NK-92 treated with Interleukin-12 subunit alpha and Interleukin-12 subunit beta, amount 100 ng/mL, for 24 hours (cell line): Measurements from ENCODE around the gene C6orf89.

Experiments
- DNase-seq: peaks from one replicate; lab custom pipeline; 2025; lab: John Stamatoyannopoulos, UW

Gene C6orf89

DNA sequence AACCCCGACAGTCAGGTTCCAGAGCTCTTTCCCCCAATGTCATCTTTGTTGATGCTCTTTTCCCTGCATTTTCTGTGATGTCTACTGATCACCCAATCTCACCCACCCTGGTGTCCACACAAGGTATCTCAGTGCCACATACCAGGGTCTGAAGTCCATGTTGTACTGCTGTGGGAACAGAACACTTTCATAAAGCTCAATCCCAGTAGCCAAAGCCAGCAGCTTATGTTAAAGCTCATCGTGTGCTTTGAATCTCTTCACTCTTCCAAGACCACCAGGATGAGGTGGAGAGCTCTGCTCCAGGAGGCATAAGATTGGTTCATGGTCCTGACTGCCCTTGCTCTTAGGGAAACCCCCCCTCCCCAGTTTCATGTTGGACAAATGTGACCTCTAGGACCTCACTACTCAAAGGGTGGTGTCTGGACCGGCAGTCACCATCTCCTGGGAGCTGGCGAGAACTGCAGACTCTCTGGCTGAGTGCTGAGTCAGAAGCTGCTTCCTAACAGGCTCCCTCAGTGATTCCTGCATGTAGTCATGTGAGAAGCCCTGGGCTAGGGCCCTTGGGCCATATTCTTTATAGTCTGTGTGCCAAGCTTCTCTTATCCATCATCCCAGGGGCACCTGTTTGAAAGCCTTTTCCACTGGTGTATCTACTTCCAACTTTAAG is 33.1 kb upstream of the C6orf89 start:
- DNase-seq: no peak

DNA sequence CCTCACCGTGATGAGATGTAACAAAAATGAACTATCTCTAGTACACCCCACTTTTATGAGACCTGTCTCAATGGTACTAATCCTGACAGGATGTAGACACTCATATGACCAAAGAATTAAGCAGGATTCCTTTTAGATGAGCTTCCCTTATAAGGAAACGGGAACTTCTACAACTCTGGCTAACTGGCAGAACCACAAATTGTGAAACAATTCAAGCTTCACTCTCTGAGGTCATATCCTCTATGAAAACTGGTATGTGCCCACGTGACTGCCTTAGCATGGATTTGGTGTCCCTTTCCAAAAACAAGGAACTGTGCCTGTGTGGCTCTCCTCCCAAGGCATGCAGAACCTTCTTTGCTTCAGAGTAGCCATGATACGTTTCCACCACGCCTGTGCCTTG is 32.4 kb upstream of the C6orf89 start:
- DNase-seq: no peak

GRCh38 chr6:36855750-36856149 is 30.0 kb upstream of the C6orf89 start:
- DNase-seq: no peak

- DNase-seq: no peak
These were observed 29.5 kb upstream of the C6orf89 start for GRCh38 chr6:36856277-36856676.

GRCh38 chr6:36857325-36857724 is 28.4 kb upstream of the C6orf89 start:
- DNase-seq: no peak

- no peak for DNase-seq
These were observed 27.3 kb upstream of the C6orf89 start for GRCh38 chr6:36858407-36858981.

GRCh38 chr6:36860126-36860525 is 25.6 kb upstream of the C6orf89 start:
- DNase-seq: no peak

GRCh38 chr6:36862164-36862847 is 23.4 kb upstream of the C6orf89 start:
- DNase-seq: no peak

DNA sequence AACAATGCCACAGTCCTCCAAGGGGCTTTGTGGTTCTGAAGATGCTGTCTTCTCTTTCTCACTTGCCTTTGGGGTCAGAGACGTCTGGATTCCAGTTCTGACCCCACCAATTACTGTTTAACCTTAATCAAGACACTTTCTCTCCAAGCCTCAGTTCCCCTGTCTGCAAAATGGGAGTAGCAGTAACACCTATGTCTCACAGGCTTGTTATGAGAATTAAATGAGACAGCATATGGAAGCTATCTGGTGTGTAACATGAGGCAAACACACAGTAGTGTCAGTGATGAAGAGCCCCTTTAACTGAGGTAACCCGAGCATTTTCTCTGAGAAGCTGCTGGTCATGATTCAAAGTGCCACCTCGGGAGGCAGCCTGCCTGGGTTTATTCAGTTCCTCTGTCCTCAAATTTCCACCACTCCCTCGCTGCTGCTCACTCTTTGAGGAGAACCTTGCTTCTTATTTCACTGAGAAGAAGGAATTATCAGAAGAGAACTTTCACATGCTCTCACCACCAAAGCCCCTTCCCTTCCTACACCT is 22.8 kb upstream of the C6orf89 start:
- DNase-seq: no peak

DNA sequence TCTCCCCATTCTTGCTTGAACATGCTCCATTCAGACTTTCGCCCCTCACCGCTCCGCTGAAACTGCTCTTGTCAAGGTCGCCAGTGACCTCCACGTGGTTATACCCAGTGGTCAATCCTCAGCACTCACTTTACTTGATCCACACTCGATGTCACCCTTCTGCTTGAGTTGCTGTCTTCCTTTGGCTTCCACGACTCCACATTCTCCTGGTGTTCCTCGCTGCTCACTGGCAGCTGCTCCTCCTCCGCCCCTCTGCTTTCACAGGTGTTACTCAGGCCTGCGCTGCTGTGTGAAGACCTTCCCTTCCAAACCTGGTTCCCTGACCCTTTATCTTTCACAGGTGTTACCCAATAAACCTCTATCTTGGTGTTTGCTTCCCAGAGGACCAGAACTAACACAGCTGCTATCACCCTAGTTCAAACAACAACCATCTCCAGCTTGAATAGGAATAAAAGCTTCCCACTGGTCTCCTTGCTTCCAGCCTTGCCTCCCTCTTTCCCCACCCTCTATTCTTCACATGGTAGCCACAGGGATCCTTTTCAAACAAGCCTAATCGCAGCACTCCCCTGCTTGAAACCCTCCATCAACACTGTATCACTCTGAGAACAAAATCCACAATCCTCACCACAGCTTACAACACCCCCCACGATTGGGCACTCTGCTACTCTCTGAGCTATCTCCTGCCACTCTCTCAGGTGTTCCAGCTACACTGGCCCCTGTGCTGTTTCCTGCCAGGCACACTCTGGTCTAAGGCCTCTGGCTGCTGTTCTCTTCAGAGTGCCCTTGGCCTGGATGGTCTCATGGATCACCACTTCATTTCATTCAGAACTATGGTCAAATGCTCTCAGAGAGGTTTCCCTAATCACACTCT is 21.8 kb upstream of the C6orf89 start:
- DNase-seq: no peak

DNA sequence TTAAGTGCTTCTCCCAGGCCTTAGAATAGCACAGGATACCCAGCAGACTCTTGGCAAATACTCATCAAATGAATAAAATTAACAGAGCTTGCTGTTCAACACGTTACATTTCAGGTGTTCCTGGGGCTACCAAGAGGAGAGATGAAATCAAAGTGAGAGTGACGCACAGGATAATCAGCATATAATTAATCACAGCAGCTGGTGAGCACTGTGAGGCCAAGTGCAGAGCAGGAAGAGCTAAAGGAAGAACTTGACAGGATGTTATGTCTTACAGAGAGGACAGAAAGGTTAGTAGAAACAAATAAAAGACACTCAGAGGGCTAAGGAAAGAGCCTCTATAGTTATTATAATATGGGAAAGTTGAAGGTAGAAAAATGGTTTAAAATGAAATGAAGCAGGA is 19.9 kb upstream of the C6orf89 start:
- DNase-seq: no peak

DNA sequence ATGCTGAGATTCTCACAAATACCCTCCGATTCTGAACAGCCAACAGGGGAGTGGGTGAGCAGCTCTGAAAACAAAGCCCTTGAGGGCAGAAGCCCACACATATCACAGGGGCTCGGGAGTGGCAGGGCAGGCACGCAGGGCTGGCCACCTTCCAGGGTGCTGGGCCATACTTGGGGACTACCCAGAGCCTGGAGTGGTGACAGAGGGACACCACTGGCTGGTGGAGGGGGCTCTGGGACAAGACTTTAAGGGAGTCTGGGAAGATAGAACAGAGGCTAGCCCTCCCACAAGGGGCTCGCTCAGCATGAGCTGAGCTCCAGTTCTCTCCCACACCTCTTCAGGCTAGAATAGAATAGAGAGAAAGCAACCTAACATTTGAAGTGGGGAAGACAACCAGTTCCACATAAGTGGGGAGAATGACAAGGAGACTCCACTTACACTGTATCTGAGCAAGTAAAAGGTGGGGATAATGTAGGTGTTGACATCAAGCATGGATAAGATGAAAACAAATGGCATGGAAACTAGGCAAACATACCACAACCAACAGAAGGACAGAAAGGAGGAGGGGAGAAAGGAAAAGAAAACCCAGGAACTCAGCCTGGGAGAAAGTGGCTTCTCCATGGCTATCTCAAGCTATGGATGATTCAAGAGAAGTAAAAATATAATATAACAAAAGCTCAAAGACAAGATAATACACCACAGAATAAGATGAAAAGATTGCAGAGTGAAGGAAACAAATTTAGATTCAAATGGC is 18.1 kb upstream of the C6orf89 start:
- no peak for DNase-seq

DNA sequence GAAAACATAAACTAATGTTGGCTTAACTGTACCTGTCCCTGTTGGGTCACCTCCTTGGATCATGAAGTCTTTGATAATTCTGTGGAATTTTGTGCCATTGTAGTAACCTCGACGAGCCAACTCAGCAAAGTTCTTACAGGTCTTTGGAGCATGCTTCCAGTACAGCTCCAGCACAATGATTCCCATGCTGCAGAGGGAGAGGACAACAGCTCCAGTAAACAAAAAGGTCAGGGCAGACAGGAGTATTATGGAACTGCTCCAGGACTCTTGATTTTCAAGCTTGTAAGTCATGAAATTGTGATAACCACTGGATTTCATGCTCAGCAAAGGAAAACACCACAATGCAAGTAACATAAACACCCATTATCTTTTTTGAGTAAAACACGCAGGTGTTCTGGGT is 14.1 kb upstream of the C6orf89 start:
- DNase-seq: no peak

DNA sequence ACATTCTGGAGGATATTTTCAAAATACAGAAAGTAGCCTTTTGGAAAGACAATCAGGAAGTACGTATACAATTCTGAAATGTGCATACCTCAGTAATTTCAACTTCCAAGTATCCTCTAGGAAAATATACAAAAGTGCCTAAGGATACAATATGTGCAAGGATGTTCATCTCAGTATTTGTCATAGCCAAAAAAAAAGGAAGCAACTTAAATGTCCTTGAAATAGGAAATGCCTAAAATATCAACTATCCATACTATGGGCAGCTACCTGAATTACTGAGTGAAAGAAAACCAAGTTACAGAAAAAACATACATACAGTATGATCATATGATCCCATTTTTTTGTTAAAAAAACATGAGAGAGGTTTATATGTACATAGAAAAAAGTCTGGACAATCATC is 12.6 kb upstream of the C6orf89 start:
- no peak for DNase-seq

GRCh38 chr6:36873612-36874442 is 11.9 kb upstream of the C6orf89 start:
- DNase-seq: no peak

DNA sequence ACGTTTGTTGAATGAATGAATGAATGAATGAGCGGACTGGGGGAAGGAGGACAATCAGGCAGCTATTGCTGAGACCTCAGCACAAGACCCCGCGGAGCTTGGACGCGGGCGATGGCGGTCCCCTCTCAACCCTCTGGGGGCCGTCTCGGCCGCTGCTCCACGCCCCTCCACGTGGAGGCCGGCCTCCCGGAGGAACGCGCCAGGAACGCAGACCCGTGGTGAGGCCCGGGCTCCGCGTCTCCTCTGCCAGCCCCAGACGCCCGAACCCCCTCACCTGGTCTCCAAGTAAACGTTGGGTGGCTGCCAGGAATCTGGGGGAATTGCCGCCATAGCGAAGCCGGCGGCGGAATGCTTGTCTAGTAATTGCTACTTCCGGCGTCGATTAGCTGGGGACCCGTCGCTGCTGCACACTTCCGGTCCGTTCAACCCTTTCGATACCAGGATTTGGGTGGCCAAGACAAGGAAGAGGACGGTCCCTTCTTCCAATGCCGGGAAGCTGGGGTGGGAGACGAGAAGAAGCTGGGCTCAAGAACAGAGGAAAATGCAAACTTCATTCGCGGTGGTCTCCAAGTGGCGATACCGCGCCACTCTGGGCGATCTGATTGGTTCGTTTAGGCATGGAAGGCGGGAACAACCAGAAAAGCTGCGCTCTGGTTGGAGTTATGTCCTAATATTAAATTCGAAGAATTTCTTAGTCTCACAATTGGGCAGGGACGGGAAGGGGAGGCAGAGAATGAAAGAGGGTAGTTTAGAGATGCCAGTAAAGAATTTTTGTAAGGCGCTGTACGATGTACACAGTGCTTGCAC is 11.1 kb upstream of the C6orf89 start, which contains the start of gene PPIL1:
Gene PPIL1 (minus strand): TSS at position 361 of the 807 bp plus-strand sequence. CDS start 31 bp downstream, at position 330.
- DNase-seq: peak; percentile 74

GRCh38 chr6:36875250-36875633 is 10.5 kb upstream of the C6orf89 start:
- DNase-seq: no peak

DNA sequence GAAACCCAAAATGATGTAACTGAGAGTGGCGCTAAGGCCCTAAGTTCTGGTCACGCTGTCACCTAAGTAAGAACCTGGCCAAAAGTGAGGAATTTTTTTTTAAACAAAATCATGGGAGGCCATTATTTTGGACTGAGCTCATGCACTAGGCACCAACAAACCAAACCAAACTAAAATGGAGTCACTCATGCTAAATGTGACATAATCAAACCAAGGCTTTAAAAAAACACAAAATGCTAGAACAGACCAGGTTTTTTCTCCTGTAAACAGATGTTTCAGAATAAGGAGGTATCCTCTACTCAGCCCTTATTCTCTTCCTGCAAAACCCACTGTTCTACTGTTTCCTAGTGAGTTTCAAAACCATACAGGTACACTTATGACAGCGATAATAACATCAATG is 1.1 kb upstream of the C6orf89 start:
- no peak for DNase-seq

GRCh38 chr6:36886950-36887618 is 1.3 kb downstream of the C6orf89 start:
- no peak for DNase-seq
